GM19239 (cell line): ENCODE data around the gene SLC46A2.

ENCODE experiments used
- DNase-seq: peaks from one replicate; pipeline ENCODE4 v3.0.0; 2011; ENCODE audit warnings: low spot score; ENCODE audit not compliant: insufficient read length
- FAIRE-seq: peaks from 2 replicates; lab custom pipeline; 2011; peaks lifted over from hg19 to GRCh38; lab: Jason Lieb, UNC

The SLC46A2 gene

GRCh38 chr9:112836394-112836793, 54.3 kb downstream of the SLC46A2 start:
- FAIRE-seq, result no peak
- DNase-seq, result no peak

- no peak for DNase-seq
- FAIRE-seq, result no peak
Observed at GRCh38 chr9:112833081-112833480, 57.6 kb downstream of the SLC46A2 start.

GRCh38 chr9:112831969-112832368, 58.7 kb downstream of the SLC46A2 start:
- DNase-seq, result no peak
- no peak for FAIRE-seq

- DNase-seq (no peak), FAIRE-seq (no peak)
Observed at GRCh38 chr9:112831281-112831851, 59.3 kb downstream of the SLC46A2 start.
